Brain microvascular endothelial cell (primary cell): ENCODE data around the gene NBDY.

Experiments
- DNase-seq: peaks from one replicate; pipeline ENCODE4 v3.0.0-alpha.2; 2020
- H3K27ac ChIP-seq: fragments of 250-450 bp; sonication (Bioruptor Pico); 2 replicates; pipeline ENCODE4 v1.5.1; 2020; ENCODE audit warnings: mild to moderate bottlenecking, moderate library complexity
- H3K27me3 ChIP-seq: fragments of 250-450 bp; sonication (Bioruptor Pico); replicated peaks from 2 replicates; pipeline ENCODE4 v1.5.1; 2020; ENCODE audit warnings: mild to moderate bottlenecking
- H3K36me3 ChIP-seq: fragments of 250-450 bp; sonication (Bioruptor Pico); replicated peaks from 2 replicates; pipeline ENCODE4 v1.5.1; 2020; ENCODE audit warnings: mild to moderate bottlenecking
- H3K4me3 ChIP-seq: 2 replicates; pipeline ENCODE4 v1.5.1; 2011; ENCODE audit warnings: low read depth, mild to moderate bottlenecking, control low read depth, low read length, moderate library complexity
- in situ Hi-C: cut with HindIII; loops from 2 replicates; pipeline ENCODE4 v1.10.0; 2017; ENCODE audit warnings: low sequenced_read_pairs, low pct_ligation_motif_present
- TF ChIP-seq, protein P1 (sequence below): IDR thresholded peaks from 2 replicates; pipeline ENCODE4 v1.5.1; 2011; ENCODE audit warnings: low read depth, mild to moderate bottlenecking, moderate library complexity, low read length, control low read depth, inconsistent platforms; ENCODE audit errors: missing control alignments

Gene NBDY

DNA sequence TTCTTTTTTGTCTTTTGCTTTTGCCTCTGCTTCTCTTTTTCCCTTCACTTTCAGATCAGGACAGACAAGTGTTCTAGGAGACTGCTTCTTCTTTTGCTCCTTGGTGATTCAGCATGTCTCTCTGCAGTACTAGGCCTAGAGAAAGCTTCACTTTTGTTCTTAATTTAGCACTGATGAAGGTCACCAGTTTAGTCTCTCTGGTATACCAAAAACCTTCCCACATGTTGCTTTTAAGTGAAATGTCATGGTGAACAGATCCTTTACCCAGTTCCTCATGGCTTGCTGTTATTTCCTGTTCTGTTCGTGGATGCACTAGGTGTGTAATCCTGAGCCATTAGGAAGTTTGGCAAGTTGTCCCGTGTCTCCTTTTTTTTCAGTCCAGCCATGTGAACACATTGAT is 53.3 kb downstream of the NBDY start:
- Histone ChIP-seq H3K27ac (no peak overlapping the region), H3K27me3 (no peaks in the 10 kb centered on the region), H3K36me3 (no peaks in the 10 kb centered on the region), H3K4me3 (no peak overlapping the region)
- TF ChIP-seq, protein P1, sequence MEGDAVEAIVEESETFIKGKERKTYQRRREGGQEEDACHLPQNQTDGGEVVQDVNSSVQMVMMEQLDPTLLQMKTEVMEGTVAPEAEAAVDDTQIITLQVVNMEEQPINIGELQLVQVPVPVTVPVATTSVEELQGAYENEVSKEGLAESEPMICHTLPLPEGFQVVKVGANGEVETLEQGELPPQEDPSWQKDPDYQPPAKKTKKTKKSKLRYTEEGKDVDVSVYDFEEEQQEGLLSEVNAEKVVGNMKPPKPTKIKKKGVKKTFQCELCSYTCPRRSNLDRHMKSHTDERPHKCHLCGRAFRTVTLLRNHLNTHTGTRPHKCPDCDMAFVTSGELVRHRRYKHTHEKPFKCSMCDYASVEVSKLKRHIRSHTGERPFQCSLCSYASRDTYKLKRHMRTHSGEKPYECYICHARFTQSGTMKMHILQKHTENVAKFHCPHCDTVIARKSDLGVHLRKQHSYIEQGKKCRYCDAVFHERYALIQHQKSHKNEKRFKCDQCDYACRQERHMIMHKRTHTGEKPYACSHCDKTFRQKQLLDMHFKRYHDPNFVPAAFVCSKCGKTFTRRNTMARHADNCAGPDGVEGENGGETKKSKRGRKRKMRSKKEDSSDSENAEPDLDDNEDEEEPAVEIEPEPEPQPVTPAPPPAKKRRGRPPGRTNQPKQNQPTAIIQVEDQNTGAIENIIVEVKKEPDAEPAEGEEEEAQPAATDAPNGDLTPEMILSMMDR, result no peak
- DNase-seq, result no peak
- in situ Hi-C loops, result no loop called here

DNA sequence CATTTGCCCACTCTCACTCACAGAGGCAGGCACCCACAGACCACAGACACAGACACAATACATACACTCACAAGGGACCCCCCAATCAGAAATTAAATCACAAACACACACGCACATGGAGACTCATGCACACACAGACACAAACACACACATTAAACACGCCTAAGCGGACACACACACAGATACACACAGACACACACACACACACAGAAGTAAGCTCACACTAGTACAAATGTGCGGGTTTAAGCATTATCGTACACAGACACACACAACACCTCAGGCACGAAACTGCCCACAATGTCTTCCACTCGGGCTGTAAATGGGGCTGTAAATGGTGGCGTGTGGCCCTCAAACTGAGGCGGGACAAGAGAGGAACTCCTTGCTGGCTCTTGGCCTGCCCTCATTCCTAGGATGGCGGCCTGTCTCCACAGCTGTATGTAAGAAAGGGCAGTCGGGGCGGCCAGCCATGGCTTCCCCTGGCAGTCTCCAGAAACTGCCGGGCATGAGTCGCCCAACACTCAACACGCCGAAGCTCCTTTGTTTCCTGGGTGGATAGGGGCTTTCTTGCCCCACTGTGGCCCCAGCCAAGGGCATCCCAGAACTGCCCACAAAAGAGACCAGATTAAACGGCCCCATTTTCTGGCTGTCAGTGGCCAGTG is 53.9 kb downstream of the NBDY start:
- Histone ChIP-seq H3K27me3 (no peaks in the 10 kb centered on the region), H3K4me3 (no peak overlapping the region), H3K27ac (no peak overlapping the region), H3K36me3 (no peaks in the 10 kb centered on the region)
- DNase-seq, result no peak
- TF ChIP-seq, protein P1, result no peak
- in situ Hi-C loops, result no loop called here

DNA sequence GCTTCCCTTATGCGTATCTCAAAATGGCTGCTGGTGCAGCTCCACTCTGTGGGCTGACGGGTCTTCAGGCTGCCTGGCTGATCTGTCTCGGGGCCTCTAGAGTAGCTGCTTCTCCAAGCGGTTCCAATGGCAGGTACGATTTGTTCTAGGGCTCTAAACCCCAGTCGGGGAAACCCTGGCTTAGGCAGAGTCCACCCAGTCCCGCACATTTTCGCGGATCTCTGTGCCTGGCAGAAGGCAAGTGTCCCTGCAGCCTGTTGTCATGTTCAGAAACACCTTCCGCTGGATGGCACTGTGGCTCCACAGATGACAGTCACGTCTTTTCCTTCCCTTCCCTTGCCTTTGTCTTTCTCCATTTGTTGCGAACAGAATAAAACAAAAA is 54.4 kb downstream of the NBDY start:
- in situ Hi-C loops, result no loop called here
- TF ChIP-seq, protein P1, result no peak
- H3K36me3 ChIP-seq, result no peaks in the 10 kb centered on the region
- no peak for DNase-seq
- H3K27me3 ChIP-seq, result no peaks in the 10 kb centered on the region
- H3K27ac ChIP-seq, result no peak overlapping the region
- H3K4me3 ChIP-seq, result no peak overlapping the region

DNA sequence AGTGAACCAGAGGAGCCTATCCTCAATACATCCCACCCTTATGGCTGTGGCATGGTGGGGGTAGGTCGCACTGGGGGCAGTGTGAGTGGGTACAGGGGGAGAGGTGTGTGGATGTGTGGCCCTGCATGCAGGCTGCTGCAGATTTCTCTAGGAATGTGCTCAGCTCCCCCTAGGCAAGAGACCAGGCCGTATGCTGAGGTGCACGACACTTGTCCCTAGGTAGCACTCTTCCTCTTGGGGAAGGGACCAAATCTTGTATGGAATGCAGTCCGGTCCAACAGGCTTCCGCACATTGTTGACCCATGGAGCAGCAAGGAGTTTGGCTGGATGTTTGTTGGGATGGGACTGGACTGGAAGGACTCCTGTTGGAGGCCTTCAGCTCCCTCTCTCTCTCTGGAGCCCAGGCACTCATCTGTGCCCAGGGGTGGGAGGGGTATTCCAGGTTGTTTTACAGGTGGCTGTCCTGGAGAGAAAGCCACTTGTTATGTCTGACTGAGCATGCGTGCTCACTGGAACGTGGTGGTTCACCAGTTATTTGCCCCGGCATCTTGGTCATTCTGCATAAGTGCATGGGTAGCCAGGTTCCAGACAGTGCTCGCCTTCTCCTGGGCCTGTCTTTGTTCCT is 55.1 kb downstream of the NBDY start:
- TF ChIP-seq, protein P1, result no peak
- in situ Hi-C loops, result no loop called here
- H3K36me3 ChIP-seq, result no peaks in the 10 kb centered on the region
- no peaks in the 10 kb centered on the region for H3K27me3 ChIP-seq
- no peak overlapping the region for H3K4me3 ChIP-seq
- no peak overlapping the region for H3K27ac ChIP-seq
- no peak for DNase-seq

DNA sequence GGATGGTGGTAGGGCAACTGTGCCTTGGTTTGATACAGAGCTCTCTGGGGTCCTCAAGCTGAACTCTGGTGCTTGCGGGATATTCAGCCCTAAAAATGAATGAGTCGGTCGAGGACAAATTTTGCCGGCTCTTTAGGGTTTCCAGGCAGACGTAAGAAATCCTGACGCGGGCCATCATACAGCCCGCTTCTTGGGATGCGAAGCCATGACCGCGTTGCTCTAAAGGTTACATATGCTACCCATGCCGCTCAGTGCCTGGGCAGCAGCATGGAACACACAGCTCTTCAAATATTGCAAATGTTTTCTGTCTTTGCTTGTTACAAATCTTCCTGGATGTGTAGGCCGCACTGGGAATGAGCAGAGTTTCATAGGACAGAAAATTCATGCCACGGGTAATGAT is 55.6 kb downstream of the NBDY start:
- TF ChIP-seq, protein P1, result no peak
- in situ Hi-C loops, result no loop called here
- Histone ChIP-seq H3K27ac (no peak overlapping the region), H3K36me3 (no peaks in the 10 kb centered on the region), H3K27me3 (no peaks in the 10 kb centered on the region), H3K4me3 (no peak overlapping the region)
- no peak for DNase-seq

DNA sequence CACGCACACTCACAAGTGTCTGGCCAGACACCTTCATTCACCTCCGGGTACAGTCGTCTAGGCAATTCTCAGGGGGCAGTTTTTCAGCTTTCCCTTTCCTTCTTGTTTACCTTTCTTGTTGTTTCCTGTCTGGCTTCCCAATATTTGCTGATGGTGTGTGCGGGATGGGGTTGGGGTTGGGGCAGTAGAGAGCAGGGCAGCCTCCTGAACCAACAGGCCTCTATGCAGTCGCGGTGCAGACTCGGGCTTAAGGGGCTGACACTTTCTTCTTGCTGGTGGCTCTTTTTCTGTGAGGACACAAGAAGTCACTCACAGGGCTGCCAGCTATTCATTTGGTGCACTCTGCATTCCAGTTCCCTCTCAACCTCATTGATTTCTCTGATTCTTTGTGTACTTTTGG is 56.4 kb downstream of the NBDY start:
- DNase-seq, result no peak
- TF ChIP-seq, protein P1, result no peak
- Histone ChIP-seq H3K36me3 (no peaks in the 10 kb centered on the region), H3K27me3 (no peaks in the 10 kb centered on the region), H3K27ac (no peak overlapping the region), H3K4me3 (no peak overlapping the region)
- in situ Hi-C loops, result no loop called here
